ENCODE results near the gene PPT2.
"Not testable (repeated sequence)": the region's sequence is repeated elsewhere in the genome, so short reads cannot be mapped to it uniquely, and the experiment has no call there.

The PPT2 gene

DNA sequence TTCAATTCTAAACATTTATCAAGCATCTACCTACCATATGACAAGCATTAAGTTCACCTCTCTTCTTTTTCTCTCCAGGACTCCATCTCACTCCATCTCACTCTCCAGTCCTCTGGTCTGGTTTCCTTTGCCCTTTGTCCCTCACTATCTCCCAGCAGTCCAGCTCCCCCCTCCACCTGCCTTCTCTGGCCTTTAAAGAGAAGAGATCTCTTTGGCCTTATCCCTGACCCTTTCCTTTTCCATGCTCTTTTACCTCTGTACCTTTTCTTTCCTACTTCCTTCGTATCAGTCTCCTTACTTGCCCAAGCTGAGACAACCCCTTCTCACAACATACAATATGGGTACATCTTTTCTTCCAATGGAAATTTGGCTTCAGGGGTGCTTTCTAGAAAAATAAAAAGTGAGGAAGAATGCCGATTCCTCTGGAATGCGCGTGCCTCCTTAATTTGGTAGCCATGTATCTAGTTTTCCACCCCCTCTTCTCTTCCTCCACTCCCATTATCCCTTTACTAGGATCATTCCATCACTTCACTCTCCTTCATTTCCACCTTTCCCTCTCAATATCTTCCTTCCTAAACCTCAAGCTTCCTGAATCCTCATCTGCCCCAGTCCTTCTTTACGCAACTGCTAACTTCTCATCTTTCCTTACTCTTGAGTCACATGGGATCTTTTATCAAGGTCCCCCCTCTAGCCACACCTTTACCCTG, 22.7 kb downstream of the PPT2 start:
- no peak for DNase-seq (ENCODE audit: low spot score)

DNA sequence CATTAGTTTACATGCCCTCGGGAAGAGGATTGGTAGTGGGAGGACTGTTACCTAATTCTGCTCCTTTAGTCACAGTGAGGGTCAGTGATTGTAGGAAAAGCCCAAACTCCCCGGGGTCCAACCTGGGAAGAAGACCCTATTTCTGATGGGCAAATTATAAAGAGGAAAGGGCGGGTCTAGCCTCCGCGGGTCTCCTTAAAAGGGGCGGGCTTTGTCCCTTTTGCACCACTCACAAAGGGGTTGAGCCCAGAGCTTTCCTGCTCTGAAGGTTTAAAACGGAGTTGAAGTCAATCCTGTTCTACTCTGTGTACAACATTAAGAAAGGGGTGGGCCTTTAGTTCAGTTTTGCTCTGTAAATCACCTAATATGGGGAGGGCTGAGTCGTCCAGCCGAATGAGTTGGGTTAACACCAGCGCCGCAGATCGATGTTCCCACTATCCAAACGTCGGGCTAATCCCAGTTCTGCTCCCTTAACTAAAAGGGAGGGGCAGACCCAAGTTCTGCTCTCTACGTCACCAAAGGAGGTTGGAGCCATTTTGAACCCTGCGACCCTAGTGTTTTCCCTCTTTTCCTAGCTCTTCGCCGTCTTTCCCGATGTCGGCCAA, 23.3 kb downstream of the PPT2 start:
- no peak for DNase-seq (ENCODE audit: low spot score)

DNA sequence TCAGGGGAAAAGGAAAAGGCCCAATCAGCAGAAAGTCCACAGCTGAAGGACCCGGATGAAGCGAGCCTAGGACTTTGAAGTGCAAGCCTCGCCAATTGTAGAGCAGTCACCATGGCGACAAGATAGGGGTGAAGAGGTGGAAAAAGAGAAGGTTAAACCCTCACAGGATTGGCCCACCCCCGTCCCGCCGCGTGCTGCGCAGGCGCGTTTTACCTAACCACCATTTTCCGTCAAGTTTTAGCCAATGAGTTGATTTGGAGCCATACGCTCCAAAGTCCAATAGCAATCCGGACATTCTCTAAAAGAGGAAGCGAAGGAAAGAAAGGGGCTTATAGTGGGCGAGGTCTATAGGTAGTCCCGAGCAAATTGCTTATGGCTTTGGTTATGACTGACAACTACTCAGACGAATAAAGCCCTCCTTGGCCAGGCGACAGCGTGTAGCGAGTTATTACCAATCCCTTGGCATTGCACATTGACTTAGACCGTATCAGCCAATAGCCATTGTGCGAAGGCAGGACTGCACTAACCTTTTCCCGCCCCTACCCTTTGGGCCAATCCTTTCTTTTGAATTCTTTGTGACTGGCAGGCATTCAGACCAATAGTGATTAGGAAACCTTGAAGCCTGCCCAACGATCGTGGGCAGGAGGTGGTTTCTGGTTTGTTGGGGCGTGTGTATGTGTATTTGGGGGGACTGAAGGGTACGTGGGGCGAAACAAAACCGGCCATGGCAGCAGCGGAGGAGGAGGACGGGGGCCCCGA, 24.0 kb downstream of the PPT2 start, which contains the start of gene RNF5:
Gene RNF5 (plus strand): TSS at position 618 of the 759 bp plus-strand sequence. CDS start 107 bp downstream, at position 725.
- DNase-seq (ENCODE audit: low spot score) = peak; percentile 97

DNA sequence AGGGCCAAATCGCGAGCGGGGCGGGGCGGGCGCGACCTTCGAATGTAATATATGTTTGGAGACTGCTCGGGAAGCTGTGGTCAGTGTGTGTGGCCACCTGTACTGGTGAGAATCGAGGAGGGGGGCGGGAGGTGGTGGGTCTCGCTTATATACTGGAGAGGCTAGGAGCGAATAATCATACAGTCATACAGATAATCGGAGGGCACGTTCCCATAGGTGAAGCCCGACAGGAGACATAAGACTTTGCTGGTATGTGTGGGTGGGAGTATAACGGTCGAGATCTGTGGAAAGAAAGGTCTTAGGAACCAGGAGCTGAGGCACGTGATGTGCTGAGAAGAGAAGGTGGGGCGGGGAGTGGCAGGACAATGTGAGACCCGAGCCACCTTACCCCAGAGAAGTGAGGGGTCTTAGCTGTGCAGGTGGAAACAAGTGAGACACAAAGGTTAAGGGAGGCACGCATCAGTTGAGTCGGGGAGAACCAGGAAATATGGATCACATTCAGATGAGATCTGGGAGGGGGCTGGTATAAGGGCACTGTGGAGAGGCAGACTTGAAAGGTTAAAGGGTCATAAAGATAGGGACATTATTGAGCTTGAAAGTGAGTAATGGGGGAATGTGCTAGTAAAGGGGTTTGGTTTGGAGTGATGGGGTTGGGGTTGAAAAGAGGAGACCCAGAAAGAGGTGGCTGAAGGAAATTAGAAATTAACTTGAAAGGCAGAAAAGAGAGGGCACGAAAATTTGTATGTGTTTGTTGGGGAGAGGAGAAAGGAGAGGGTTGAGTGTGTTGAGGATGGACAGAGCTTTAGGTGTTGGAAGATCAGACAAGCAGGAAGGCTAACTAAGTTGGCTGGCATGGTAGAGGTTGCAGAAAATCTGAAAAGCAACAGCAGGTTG, 24.9 kb downstream of the PPT2 start:
- no peak for DNase-seq (ENCODE audit: low spot score)

DNA sequence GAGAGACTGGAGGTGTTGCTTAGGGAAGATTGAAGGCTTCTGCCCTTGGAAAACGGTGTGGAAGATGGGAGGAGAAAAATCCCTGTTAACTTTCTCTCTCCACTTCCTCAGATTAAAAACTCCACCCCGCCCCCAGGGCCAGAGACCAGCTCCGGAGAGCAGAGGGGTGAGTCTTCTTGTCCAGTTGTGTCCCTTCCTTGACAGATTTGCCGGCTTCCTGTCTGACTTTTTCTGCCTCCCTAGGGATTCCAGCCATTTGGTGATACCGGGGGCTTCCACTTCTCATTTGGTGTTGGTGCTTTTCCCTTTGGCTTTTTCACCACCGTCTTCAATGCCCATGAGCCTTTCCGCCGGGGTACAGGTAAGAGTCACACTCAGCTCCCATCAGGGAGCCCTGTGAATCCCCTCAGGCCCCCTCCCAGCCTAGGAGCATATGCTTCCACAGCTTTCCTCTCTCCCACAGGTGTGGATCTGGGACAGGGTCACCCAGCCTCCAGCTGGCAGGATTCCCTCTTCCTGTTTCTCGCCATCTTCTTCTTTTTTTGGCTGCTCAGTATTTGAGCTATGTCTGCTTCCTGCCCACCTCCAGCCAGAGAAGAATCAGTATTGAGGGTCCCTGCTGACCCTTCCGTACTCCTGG, 25.9 kb downstream of the PPT2 start:
- DNase-seq (ENCODE audit: low spot score) = no peak

DNA sequence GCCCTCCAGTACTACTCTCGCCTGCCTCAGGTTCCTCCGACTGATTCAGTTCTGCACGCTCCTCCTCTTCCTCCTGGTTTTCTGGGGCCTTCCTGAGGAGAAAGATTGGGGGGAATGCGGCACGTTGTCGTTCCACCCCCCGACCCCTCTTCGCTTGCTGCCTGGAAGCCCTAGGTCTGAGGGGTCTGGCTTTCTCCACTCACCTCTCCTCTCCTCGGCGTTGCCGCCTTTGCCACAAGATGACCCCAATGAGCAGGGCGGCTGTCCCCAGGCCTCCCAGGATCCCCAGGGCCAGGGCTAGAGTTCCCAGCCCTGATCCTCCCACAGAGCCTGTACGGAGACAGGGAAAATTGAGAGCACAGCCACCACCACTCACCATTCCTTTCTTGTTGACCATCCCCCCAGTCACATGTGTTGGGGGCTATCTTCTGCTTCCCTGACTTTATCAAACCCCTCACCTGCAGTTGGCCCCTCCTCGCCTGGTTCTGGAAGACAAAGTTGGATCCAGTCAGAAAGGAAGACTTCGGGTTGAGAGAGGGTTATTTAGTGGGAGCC, 27.3 kb downstream of the PPT2 start:
- DNase-seq (ENCODE audit: low spot score) = no peak

DNA sequence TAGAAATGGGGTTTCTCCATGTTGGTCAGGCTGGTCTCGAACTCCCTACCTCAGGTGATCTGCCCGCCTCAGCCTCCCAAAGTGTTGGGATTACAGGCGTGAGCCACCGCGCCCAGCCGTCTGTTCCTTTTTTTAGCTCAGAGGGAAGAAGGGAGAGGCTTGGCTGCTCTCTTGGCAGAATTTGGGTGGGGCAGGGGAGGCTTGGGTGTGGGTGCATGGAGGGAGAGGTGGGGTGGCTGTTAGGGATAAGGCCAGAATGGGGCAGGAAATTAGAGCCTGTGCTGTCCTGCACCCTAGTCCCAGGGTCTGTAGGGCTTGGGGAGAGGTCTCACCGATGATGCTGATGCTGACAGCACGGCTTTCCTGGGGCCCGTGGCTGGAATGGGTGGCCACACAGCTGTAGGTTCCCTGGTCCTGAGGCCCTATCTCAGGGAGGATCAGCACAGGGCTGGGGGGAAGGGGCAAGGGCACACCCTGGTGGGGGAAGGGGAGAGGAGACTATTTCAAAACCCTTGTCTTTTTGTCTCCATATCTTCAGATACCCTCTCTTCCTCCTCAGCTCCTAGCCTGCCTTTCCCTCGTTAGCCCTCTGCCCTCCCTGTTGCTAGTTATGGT, 28.1 kb downstream of the PPT2 start:
- DNase-seq (ENCODE audit: low spot score) = no peak

DNA sequence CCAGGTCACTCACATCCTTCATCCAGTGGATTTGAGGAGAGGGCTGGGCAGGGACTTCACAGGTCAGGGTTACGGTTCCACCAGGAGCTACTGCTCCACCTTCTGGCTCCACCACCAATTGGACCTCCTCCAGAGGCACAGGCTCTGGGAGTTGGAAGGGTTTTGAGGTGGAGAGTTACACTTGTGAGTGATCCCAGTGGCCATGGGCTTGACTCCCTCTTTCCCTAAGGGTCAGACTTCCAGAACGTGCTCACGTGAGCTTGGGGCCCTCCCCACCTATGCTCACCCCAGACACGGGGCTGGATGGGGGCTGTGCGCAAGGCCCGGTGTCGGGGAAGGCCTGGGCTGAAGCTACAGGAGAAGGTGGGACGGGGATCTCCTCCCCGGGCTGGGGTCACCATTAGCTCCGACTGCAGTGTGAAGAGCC, 28.6 kb downstream of the PPT2 start:
- no peak for DNase-seq (ENCODE audit: low spot score)

DNA sequence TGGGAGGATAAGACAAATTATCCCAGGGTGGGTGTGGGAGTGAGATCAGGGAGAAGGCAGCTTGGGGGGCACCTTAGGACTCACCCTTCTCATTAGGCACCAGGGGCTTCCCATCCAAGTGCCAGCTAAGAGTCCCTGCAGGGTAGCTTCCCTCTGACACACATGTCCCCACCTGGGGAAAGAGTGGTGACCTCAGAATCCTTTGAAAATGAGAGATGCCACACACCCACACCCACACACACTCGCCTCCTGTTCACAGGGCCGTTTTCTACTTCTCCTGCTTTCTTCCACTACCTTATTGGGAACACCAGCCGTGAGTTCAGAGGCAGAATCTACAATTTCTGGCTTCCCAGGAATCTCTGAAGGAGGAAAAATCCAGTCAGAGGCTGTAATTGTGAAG, 29.1 kb downstream of the PPT2 start:
- no peak for DNase-seq (ENCODE audit: low spot score)

DNA sequence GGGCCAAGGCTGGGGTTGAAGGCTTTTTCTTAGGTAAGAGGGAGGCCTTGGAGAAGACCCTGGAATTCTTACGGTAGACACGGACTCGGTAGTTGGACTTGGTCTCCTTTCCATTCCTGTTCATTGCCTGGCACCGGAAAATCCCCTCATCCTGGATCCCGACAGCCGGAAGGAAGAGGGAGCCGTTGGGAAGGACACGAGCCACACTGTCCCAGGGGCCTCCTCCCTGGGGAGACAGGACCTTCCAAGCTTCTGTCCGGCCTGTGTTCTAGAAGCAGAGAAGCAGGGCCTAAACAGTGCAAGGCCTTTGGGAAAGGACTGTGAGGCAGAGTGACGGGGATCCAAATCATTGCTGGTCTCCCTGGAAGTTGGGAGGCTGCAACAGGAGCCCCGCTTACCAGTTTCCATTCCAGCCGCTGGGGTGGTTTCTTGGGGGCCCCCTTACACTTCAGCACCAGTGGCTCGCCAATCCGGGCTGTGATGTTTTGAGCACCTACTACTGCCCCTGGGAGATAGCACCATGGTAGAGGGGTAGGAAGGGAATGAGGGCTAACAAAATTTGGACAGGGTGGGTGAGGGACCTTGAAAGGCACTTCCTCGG, 29.6 kb downstream of the PPT2 start:
- no peak for DNase-seq (ENCODE audit: low spot score)

DNA sequence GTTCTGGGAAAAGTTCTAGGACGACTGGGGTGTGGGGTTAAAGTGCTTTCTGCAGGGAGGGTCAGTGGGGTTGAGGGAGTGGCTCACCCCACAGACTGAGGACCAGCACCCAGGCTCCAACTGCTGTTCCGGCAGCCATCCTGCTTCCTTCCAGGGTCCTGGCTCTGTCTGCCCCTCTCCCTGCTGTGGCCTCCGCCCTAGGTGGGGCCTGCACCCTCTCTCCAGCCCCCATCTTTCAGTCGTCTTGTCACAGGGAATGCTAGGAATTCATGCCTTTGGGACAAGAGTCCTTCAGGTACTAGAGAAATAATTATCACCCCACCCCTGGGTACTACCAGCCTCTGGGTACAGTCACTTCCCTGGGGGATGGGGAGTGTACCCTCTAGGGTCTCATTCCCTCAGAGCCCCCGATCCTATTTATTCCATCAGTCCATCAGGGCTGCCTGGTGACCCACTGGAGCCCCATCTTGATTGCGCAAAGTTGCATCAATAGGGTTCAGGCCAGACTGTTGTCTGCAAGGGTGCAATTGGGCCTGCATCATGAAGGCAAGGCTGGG, 30.2 kb downstream of the PPT2 start, which contains the start of gene AGER:
Gene AGER (minus strand): TSS at position 170 of the 557 bp plus-strand sequence. CDS start 31 bp downstream, at position 139.
- DNase-seq (ENCODE audit: low spot score) = no peak

DNA sequence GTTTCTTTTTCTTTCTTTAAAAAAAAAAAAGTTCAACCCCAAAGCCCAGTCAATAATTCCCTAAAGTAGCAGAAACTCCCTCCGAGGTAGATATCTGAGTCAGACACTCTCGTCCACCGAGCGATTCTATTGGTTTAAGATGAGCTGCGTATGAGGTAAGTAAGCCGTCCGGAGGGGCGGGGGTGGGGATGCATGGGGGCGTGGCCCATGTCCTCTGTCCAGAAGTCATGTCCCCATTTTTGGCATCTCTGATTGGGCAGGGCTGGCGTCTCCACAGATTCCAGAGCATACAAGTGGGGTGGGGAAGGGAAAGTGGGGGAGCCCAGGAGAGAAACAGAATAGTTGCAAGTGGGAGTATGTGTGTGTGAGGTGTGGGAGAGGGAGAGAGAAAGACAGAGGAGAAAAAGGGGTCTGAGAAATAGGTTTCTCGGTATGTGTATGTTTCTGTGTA, 31.8 kb downstream of the PPT2 start:
- peak; percentile 76 for DNase-seq (ENCODE audit: low spot score)

DNA sequence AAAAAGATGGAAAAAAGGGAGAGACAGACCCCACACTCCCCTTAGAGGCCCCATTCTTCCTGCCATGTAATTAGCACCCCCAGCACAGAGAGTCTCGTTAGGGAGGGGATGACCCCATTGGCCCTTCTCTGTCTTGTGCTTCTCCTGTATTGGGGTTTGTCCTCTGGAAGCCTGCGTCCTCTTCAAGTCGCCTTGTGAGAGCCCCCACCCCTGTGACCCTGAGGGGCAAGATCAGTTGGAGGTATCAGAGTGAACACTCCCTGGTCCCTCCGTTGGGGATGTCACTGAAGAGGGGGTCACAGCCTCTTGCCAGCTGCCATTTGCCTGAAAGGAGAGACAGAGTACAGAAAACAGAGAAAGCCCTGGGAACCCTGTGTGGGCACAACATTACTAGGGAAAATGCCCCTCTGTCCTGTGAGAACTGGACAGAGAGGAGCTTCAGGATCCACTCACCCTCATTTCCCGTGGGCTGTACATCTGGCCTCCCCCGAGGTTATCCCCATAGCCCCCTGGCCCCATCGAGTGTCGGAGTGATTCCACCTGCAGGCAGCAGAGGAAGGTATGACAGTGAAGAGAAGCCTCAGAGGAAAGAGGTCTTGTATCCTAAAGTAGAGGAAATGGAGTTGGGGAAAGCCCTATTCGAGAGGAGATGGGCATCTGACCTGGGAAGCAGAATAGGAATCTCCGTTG, 32.4 kb downstream of the PPT2 start:
- not testable (repeated sequence) for DNase-seq (ENCODE audit: low spot score)

DNA sequence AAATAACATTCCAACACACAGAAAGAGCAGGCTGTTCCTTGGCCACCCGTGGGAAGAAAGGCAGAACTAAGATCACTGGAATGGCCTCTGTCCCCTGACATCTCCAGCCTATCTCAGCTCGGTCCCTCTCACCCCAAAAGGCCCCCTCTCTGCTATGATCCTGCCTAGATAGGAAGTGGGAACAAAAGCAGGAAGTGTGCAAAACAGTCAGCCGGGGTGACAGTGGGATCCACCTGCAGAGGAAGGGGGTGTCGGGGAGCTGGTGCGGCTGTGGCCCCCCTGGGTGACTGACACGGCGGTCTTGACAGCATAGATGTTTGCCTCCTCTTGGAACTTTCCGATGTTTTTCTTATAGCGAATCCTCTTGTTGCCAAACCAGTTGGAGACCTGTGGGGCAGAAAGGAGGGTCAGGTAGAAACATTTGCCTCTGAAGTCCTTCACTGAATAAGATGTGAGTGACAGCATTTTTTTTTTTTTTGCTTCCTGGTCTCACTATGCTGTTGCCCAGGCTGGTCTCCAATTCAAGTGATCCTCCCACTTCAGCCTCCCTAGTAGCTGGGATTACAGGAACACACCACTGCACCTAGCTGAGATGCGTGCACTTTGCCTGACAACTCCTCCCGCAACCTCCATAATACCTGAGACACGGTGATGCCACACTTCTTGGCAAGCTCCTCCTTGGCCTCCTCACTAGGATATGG, 33.2 kb downstream of the PPT2 start:
- DNase-seq (ENCODE audit: low spot score) = no peak

DNA sequence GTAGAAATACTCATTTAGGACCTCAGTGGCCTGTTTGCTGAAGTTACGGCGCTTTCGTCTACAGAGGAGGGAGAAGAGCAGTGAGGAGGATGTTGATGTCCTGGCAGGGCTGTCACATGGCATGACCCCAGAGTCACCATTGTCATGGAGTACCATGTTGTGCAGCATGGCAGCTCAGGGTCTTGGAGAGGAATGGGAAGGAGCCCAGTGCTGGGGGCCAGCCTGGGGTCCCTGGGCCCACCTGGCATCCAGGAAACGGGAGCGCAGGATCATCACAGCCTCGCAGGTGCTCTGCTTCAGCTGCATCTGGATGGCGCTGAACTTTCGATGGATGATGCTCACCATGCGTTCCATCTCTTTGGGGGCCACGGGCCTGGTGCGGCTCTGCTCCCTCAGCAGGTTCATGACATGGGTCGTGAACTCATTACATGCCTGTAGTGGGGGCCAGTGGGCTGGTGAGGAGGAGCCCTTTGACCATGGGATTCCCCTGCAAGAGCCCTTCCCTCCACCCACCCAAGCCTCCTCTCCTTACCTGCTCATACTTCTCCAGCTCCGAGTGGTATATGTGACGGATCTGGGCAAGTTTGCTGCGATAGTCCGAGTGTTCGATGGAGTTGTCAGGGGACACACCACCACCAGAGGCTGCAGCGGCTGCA, 33.9 kb downstream of the PPT2 start:
- not testable (repeated sequence) for DNase-seq (ENCODE audit: low spot score)

DNA sequence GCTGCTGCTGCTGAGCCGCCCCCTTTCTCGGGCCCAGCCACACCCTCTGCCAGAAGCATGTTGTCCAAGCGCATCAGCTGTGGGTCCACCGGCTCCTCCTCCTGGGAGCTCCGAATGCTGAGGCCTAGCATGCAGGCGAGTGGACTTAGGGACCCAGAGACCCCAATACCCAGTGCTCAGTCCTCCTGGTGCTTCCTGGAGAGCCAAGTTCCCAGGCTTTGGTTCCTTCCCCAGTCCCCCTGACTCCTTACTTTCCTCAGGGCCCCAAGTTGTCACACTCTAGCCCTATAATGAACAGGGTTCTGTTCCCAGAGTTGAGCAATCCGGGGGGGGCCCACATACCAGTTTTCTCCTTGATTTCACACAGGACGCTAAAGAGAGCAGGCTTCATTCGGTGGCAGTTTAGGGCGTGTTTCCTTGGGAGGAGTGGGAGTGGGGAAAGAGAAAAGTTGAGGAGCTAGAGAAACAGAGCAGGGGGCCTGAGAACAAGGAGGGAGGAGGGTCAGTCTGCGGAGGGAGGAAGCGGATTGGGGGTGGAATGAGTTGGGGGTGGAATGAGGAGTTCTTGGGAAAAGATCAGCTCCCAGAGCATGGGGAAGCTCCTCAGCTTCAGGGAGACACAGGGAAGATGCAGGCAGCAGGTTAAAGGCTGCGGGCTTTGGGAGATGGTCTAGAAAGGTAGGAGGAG, 34.6 kb downstream of the PPT2 start:
- no peak for DNase-seq (ENCODE audit: low spot score)

DNA sequence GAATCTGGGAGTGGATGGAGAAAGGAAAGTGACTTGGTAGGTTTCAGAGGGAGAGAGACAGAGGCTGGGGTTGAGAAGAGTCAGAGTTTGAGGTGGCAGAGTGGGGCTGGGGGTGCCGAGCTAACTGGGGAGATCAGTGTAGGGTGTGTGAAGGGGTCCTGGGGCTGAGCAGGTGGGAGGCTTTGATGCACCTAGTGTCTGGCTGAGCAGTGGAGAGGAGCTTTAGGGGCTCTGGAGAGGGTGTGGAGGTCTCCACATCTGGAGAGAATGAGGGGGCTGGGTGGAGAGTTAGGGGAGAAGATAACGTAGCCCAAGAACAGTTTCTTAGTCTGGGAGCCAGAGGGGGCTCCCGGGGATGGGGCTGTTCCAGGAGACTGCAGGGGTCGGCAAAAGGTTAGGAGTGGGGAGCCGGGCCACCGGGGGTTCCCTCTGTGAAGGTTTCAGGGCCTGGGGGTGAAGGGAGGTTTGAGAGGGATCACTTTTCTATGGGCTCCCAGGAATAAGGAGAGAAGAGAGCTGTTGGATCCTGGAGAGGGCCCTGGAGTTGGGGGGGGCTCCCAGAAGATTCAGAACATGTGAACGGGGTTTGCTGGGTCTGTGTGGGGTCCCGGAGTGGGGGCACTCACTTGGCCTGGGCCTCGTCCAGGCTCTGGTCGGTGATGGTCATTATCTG, 35.3 kb downstream of the PPT2 start:
- no peak for DNase-seq (ENCODE audit: low spot score)

All from AG08396 (cell line).